ENCODE data around the gene PRMT1. TPM values are rescaled to one million over a fixed set of nuclear protein-coding genes. Genes with fewer than 3 reads are reported as not detected.

PRMT1 gene
- total RNA-seq, 2 donors from 2014 or later, result 116 to 118 TPM

DNA sequence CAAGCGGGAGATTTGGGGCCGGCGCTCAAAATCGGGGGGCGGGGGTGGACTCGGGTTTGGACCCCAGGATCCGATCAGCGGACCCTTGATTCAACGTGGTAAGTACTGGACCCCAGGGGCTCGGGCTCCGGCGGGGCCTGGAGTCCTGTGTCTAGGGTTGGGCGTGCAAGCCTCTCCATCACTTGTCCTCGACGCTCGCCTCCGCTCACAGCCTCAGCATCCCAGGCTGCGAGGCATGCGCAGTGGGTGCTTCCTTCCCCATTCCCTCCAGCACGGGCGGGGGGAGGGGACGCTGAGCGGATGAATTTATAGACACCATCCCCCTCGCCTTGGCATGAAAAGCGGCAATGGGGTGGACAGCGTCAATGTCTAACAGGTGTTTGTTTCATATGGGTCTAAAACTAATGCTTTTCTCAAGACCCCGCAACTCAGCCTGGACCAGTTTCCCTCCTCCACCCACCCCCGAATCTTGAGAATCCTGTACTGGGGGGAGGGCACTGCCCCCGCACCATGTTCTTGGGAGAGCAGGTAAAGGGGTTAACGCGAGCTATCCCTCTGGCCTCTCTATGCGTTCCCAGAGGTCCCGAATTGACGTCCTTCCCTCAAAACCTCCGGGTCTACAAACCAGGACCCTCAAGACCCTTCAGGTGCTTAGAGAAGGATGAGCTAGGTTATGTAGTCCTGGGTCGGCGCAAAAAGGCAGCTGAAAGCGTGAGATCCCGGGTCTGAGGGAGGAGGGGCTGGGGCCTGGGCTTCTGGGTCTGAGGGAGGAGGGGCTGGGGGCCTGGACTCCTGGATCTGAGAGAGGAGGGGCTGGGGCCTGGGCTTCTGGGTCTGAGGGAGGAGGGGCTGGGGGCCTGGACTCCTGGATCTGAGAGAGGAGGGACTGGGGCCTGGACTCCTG is 14.4 kb downstream of the PRMT1 start:
- Histone ChIP-seq H3K27ac (no peak overlapping the region), H3K27me3 (replicated peaks; ENCODE audit: insufficient read depth) (no peaks in the 10 kb centered on the region), H3K9me3 (no peaks in the 10 kb centered on the region), H3K36me3 (no peaks in the 10 kb centered on the region), H3K4me3 (peak overlapping the region; percentile 74), H3K4me1 (ENCODE audit: control insufficient read depth in 1 of 2, low read depth in 2 of 2) (peaks cover 4 to 28% of the 10 kb centered on the region in 2 donors)
- DNase-seq (ENCODE audit: low spot score) (no peak), ATAC-seq (ENCODE audit: insufficient number of reproducible peaks, low FRiP score, low read depth) (no peak)
- TF ChIP-seq, protein P1, sequence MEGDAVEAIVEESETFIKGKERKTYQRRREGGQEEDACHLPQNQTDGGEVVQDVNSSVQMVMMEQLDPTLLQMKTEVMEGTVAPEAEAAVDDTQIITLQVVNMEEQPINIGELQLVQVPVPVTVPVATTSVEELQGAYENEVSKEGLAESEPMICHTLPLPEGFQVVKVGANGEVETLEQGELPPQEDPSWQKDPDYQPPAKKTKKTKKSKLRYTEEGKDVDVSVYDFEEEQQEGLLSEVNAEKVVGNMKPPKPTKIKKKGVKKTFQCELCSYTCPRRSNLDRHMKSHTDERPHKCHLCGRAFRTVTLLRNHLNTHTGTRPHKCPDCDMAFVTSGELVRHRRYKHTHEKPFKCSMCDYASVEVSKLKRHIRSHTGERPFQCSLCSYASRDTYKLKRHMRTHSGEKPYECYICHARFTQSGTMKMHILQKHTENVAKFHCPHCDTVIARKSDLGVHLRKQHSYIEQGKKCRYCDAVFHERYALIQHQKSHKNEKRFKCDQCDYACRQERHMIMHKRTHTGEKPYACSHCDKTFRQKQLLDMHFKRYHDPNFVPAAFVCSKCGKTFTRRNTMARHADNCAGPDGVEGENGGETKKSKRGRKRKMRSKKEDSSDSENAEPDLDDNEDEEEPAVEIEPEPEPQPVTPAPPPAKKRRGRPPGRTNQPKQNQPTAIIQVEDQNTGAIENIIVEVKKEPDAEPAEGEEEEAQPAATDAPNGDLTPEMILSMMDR (IDR thresholded peaks at IDR 0.05), result no peak

DNA sequence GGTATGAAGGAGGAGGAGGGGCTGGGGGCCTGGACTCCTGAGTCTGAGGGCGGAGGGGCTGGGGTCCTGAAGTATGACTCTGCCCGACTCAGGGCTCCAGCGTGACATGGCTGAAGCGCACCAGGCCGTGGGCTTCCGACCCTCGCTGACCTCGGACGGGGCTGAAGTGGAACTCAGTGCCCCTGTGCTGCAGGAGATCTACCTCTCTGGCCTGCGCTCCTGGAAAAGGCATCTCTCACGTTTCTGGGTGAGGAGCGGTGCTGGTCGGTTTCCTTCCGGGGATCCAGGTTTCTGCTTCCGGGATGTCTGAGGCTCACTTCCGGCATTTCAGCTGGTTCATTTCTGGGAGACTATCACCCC is 15.1 kb downstream of the PRMT1 start:
- Histone ChIP-seq H3K27ac (no peak overlapping the region), H3K4me3 (no peak overlapping the region), H3K4me1 (ENCODE audit: control insufficient read depth in 1 of 2, low read depth in 2 of 2) (peaks cover 4 to 28% of the 10 kb centered on the region in 2 donors), H3K36me3 (no peaks in the 10 kb centered on the region), H3K27me3 (replicated peaks; ENCODE audit: insufficient read depth) (no peaks in the 10 kb centered on the region), H3K9me3 (no peaks in the 10 kb centered on the region)
- ATAC-seq (ENCODE audit: insufficient number of reproducible peaks, low FRiP score, low read depth), result no peak
- TF ChIP-seq, protein P1 (IDR thresholded peaks at IDR 0.05), result no peak
- no peak for DNase-seq (ENCODE audit: low spot score)

DNA sequence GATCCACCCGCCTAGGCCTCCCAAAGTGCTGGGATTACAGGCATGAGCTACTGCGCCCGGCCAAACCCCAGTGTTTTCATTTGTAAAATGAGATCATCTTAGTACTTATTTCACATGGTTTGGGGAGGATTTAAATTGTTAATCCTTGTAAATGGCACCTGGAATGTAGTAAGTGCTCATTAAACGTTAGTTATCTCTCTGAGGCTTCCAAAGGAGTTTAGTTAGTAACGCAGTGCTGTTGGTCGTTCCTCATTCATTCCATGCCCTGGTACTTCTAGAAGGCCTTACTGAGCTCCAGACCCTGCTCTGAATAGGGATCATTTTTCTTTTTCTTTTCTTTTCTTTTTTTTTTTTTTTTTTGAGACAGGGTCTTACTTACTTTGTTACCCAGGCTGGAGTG is 19.0 kb downstream of the PRMT1 start:
- ATAC-seq (ENCODE audit: insufficient number of reproducible peaks, low FRiP score, low read depth) (no peak), DNase-seq (ENCODE audit: low spot score) (no peak)
- Histone ChIP-seq H3K4me3 (no peak overlapping the region), H3K9me3 (no peaks in the 10 kb centered on the region), H3K36me3 (no peaks in the 10 kb centered on the region), H3K4me1 (ENCODE audit: control insufficient read depth in 1 of 2, low read depth in 2 of 2) (peaks cover 0 to 8% of the 10 kb centered on the region in 2 donors), H3K27me3 (replicated peaks; ENCODE audit: insufficient read depth) (no peaks in the 10 kb centered on the region), H3K27ac (no peak overlapping the region)
- TF ChIP-seq, protein P1 (IDR thresholded peaks at IDR 0.05), result no peak

DNA sequence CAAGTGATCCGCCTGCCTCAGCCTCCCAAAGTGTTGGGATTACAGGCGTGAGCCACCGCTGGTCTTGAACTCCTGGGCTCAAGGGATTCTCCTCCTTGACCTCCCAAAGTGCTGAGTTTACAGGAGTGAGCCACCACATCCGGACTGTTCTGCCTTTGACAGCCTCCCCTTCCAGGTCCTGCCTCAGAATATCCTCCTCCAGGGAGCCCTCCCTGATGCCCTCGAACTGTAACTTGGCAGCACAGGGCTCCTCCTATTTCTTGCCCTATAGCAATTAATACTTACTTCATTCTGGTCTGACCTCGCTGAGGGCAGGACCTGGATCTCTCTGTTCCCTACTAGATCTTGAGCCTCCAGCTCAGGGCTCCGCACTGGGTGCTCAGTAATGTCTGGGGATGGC is 19.8 kb downstream of the PRMT1 start:
- no peak overlapping the region for H3K27ac ChIP-seq
- TF ChIP-seq, protein P1 (IDR thresholded peaks at IDR 0.05), result no peak
- ATAC-seq (ENCODE audit: insufficient number of reproducible peaks, low FRiP score, low read depth) (no peak), DNase-seq (ENCODE audit: low spot score) (no peak)
- no peaks in the 10 kb centered on the region for H3K27me3 ChIP-seq (replicated peaks; ENCODE audit: insufficient read depth)
- no peaks in the 10 kb centered on the region for H3K9me3 ChIP-seq
- H3K4me3 ChIP-seq, result no peak overlapping the region
- peaks cover 0 to under 1% of the 10 kb centered on the region in 2 donors for H3K4me1 ChIP-seq (ENCODE audit: control insufficient read depth in 1 of 2, low read depth in 2 of 2)
- no peaks in the 10 kb centered on the region for H3K36me3 ChIP-seq

DNA sequence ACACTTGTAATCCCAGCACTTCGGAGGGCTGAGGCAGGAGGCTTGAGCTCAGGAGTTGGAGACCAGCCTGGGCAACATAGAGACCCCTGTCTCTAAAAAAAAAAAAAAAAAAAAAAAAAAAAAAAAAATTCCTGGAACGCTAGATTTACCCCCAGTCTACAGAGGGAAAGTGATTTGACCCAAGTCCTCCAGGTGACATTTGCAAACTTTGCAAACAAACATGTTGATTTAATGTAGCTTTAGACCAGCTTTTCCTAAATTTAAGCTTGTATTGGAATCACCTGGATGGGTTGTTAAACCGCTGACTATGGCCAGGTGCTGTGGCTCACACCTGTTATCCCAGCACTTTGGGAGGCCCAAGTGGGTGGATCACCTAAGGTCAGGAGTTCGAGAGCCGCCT is 22.3 kb downstream of the PRMT1 start:
- no peak overlapping the region for H3K27ac ChIP-seq
- DNase-seq (ENCODE audit: low spot score) (no peak), ATAC-seq (ENCODE audit: insufficient number of reproducible peaks, low FRiP score, low read depth) (no peak)
- no peaks in the 10 kb centered on the region for H3K4me1 ChIP-seq (ENCODE audit: control insufficient read depth in 1 of 2, low read depth in 2 of 2)
- no peaks in the 10 kb centered on the region for H3K27me3 ChIP-seq (replicated peaks; ENCODE audit: insufficient read depth)
- TF ChIP-seq, protein P1 (IDR thresholded peaks at IDR 0.05), result no peak
- H3K4me3 ChIP-seq, result no peak overlapping the region
- H3K36me3 ChIP-seq, result no peaks in the 10 kb centered on the region
- H3K9me3 ChIP-seq, result no peaks in the 10 kb centered on the region
